ENCODE data around the gene NCOA5.

Gene NCOA5

GRCh38 chr20:46089417-46090388, at the start of gene NCOA5:
TSS of gene NCOA5 (minus strand) at chr20:46089962. CDS start at chr20:46079424, 10,538 bp downstream.
- DNase-seq (ENCODE audit: low read depth): peak; percentile 95

DNA sequence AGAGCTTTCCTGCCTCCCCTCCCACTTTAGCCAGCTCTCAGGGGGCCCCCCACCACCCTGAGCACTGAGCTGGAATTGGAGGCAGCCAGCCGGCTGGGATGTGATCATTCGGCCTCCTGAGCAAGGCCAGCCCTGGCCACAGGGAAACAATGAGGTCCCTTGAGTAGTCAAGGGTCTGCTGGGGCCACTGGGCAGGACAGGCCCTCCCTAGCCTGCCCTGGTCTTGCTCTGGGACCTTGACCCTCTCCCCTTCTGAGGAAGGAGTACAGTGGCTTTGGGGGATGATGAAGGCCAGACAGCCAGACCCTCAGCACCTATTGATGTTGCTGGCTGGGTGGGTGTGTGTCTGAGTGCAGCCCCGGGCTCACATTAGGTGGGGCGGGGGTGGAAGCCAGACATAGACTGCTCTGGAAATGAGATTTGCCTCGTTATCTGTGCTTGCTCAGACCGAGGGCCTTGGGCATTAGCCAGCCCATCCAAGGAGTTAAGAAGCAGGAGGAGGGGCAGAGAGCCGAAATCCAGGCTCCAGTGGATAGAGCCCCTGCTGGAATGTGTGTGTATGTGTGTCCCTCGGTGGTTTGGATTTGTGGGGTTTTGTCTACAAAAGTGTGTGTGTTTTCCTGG, 49.6 kb upstream of the NCOA5 start:
- DNase-seq (ENCODE audit: low read depth): no peak

DNA sequence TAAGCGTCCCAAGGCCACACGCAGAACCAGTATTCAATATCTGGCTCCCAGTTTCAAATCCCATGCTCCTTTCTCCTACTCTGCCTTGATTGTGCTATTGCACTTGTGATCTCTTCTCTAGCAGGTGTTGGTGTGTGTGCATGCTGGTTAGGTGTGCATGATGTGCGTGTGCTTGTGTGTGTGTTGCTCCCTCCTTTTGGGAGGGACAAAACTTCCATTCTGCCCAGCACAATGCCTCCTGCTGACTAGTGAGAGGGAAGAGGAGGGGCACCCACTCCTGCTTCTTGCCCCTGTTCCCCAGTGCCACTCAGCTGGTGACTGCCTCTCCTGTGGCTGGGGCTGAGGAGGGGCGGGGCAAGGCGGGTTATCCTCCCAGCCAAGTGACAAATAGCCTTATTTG, 48.1 kb upstream of the NCOA5 start:
- DNase-seq (ENCODE audit: low read depth): no peak

GRCh38 chr20:46135856-46136633, 46.3 kb upstream of the NCOA5 start:
- DNase-seq (ENCODE audit: low read depth): no peak

DNA sequence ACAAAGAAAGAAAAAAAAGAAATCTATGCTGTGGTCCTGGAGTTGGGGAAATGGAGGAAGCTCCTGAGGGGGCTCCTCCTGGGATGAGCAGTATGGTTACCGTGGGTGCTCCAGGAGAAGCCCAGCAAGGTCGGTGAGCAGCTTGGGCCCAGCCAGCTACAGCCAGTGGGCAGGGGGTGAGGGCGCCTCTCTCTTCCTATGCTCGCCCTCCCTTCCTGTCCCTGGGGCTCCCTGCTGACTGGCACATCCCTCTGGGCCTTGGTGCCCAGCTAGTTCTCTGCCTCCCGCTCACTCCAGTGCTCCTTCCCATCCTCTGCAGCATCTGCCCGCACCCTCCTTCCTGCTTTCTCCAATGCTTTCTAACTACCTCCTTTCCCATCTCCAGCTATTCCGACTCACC, 45.0 kb upstream of the NCOA5 start:
- no peak for DNase-seq (ENCODE audit: low read depth)

DNA sequence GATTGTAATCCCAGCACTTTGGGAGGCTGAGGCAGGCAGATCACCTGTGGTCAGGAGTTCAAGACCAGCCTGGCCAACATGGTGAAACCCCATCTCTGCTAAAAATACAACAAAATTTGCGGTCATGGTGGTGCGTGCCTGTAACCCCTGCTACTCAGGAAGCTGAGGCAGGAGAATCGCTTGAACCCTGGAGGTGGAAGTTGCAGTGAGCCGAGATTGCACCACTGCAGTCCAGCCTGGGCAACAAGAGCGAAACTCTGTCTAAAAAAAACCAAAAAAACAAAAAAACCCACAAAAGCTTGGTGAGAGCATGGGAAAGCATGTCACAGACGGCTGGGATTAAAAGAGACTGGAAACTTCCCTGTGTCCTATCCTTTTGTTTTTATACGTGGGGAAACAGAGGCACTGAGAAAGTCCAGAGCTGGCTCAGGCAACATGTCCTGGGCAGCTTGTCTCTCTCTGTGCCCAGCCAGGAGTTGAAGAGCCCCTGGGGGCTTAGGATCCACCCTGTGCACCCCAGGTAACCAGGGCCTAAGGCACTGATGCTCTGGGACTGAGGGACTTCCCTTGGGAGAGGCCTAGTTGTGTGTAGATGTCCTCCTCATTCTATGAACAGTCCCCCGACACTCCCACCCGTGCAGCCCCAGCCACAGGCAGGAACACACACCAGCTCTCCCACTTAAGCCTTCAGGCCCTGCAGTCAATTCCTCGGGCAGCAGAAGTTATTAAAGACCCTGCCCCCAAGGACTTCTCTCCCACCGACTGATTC, 44.3 kb upstream of the NCOA5 start:
- DNase-seq (ENCODE audit: low read depth): no peak

- DNase-seq (ENCODE audit: low read depth): peak; percentile 37
Measured at GRCh38 chr20:46132705-46133120, 43.0 kb upstream of the NCOA5 start.

DNA sequence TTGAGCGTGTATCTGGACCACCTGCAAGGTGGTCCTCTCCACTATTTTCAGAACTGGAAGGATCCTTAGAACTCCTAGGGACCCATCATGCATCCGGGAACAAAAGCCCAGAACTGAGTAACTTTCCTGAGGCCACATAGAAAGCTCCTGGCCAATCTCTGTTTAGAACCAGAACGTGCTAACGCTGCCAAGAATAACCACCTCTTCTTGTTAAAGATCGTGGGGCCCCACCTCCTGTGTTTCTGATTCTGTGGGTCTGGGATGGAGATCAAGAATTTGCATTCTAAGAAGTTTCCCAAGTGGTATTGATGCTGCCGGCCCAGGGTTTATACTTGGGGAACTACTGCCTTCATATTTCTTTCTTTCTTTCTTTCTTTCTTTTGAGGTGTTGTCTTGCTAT, 41.6 kb upstream of the NCOA5 start:
- no peak for DNase-seq (ENCODE audit: low read depth)

GRCh38 chr20:46130534-46130933, 40.8 kb upstream of the NCOA5 start:
- no peak for DNase-seq (ENCODE audit: low read depth)

- DNase-seq (ENCODE audit: low read depth): peak; percentile 36
Measured at GRCh38 chr20:46129955-46130481, 40.3 kb upstream of the NCOA5 start.

GRCh38 chr20:46128310-46129151, 38.8 kb upstream of the NCOA5 start:
- DNase-seq (ENCODE audit: low read depth): no peak

DNA sequence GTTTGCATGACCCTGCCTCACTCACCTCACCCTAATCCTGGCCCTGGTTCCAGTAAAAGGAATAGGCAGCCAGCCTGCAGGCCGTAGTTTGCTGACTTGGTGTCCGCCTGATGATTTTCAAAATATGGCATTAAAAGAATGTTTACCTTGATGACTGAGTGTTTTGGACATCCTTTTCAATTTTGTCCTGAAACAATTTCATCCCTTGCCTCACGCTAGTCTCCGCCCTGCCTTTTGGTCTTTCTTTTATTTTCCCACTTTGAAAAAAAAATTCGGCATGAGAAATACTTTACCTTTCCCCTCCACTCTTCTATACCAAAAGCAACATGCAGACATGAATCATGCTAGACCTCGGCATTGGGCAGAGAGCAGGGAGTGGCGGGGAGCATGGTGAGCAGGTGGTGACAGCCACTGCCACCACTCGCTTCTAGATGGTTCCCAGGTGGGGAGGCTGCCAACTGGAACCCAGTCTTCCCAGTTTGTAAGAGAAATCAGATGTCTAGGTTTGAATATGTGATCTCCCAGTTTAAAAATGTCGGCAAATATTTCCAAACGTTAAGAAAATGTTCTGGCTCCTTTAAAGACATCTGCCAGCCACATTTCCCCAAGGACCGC, 37.7 kb upstream of the NCOA5 start:
- no peak for DNase-seq (ENCODE audit: low read depth)

- no peak for DNase-seq (ENCODE audit: low read depth)
Measured at GRCh38 chr20:46126440-46127056, 36.8 kb upstream of the NCOA5 start.

GRCh38 chr20:46123482-46124245, 33.9 kb upstream of the NCOA5 start:
- DNase-seq (ENCODE audit: low read depth): no peak

DNA sequence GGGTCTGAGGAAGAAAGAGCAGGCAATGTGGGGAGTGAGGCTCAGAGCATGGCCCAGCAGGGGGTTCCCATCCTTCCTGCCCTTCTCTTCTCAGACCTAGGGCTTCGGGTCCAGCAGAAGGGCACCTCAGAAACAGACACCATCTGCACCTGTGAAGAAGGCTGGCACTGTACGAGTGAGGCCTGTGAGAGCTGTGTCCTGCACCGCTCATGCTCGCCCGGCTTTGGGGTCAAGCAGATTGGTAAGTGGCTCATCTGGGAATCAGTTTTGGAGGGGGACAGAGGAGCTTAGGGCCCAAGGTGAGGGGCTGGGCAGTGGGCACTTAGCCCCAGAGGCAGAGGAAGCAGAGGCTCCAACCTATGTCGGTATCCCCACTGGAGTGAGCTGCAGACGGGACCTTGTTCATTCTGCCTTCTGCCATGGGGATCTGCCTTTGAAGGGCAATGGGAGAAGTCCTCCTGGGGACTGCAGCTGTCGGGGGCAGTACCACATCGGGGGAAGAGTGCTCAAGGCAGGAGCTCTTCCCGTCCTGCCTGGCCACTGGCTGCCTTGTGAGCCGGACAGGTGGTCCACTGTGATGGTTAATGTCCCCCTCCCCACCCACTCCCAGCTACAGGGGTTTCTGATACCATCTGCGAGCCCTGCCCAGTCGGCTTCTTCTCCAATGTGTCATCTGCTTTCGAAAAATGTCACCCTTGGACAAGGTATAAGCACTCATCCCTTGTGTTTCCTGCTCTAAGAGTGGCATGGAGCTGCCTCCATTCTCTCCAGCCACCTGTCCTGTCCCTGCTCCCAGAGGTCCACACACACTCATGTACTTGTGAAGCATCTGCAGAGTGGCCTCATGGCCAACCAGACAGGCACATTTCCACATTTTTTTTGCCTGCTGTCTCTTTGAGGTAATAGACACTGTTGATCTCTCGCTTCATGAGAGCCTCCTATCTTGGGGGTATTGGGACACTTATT, 33.0 kb upstream of the NCOA5 start:
- DNase-seq (ENCODE audit: low read depth): no peak

DNA sequence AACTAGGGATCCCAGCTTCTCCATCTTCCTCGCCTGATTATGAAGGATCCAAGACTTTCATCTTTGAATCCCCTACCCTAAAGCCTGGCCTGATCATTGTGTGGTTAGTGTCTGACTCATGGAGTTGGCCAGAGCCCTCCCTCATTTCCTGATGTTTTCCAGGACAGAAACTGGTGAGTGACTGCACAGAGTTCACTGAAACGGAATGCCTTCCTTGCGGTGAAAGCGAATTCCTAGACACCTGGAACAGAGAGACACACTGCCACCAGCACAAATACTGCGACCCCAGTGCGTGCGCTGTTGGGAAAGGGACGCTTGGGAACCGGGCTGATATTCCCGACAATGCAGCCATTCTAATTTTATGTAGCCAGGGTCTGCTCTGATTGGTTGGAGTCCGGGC, 32.3 kb upstream of the NCOA5 start:
- DNase-seq (ENCODE audit: low read depth): peak; percentile 80

DNA sequence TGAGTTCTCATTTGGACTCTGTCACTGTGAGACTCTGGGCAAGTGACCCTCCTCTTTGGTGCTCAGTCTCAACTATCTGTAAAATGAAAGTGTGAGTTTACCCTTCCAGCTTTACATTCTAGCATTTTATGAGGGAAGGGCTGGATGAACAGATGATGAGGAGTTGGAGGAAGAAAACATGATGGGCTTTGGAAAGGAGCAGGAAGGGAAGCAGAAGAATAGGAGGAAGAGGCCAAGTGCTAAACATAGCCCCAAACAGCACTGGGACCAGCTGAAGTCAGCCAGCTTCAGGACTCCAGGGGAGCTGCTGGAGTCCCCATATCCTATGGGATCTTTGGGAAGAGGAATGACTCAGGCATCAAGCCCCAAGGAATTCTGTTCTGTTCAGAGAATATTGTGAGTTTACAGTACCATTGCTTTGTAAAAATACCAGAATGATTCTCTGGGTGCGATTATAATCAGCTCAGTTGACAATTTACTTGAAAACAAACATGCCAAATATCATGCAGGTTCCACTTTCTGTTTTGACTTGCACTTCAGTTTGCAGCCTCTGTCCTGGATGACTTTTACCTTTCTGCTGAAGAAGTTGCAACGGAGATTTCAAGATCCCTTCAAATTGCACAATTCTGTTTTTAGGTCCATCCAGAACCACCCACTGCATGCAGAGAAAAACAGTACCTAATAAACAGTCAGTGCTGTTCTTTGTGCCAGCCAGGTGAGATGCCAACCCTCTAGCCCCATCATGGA, 31.6 kb upstream of the NCOA5 start:
- DNase-seq (ENCODE audit: low read depth): peak; percentile 21
